Measurements from ENCODE around the gene PPARD. TPM values are rescaled to one million over a fixed set of nuclear protein-coding genes. Genes with fewer than 3 reads are reported as not detected.

Gene PPARD
- total and polyA plus RNA-seq, 2 of the 13 experiments (the other 11 are each of a cell fraction or from before 2014, with no cell fraction given): 6.1 to 13.3 TPM

DNA sequence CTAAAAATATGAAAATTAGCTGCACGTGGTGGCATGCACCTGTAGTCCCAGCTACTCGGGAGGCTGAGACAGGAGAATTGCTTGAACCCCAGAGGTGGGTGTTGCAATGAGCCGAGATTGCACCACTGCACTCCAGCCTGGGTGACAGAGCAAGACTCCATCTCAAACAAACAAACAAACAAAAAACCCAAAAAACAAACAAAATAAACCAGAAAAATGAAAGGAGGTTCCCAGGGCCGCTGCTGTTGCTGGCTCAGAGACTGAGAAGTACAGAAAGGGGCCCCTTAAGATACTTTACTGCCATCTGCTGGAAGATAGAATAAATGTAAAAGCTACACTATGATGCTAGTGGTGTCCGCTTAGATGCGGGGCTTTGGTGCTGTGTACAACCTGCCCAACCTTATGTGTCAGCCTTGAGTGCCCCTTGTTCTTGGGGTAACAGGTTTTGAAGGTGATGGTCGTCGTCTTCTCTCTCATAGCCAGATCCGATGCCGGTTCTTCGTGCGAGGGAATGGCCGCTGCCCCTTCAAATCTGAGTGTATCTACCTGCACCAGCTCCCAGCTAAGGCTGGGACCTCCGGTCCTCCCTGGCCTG is 107.0 kb downstream of the PPARD start (continued):
- TF ChIP-seq, protein P1, sequence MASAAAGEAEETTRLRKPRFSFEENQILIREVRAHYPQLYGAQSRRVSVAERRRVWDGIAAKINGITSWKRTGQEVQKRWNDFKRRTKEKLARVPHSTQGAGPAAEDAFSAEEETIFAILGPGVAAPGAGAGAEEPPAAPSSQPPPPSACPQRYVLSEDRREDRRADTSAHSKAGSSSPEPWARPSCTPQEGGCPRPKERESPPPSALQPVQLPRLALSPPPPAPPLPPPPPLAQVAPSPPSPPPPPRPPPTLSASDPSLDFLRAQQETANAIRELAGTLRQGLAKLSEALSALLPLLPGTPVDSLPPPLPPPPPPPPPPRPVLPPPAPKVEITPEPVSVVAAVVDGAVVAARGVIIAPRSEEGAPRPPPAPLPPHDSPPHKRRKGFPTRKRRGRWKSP (CRISPR knock-in tag; IDR thresholded peaks at IDR 0.05): 0 out of 2 replicates have a peak, but pooled peaks have one; percentile 35
- no peak for TF ChIP-seq ZBTB20 (CRISPR knock-in tag; IDR thresholded peaks at IDR 0.05; ENCODE audit: borderline replicate concordance, low read depth)
- no peak for TF ChIP-seq EP300 (IDR thresholded peaks at IDR 0.05; ENCODE audit: low read depth in 2 of 2, low read length in 2 of 2)
- TF ChIP-seq EP300 (CRISPR knock-in tag; IDR thresholded peaks at IDR 0.05; ENCODE audit: borderline replicate concordance): no peak
- TF ChIP-seq RARA (CRISPR knock-in tag; IDR thresholded peaks at IDR 0.05): no peak
- TF ChIP-seq GPN1 (CRISPR knock-in tag; IDR thresholded peaks at IDR 0.05; ENCODE audit: borderline replicate concordance): no peak
- TF ChIP-seq ZBTB7B (CRISPR knock-in tag; IDR thresholded peaks at IDR 0.05): no peak
- no peak for TF ChIP-seq ZEB1 (IDR thresholded peaks at IDR 0.05; ENCODE audit: insufficient replicate concordance, low read depth)
- no peak for TF ChIP-seq ZNF552 (CRISPR knock-in tag; IDR thresholded peaks at IDR 0.05; ENCODE audit: borderline replicate concordance)
- TF ChIP-seq SP1 (IDR thresholded peaks at IDR 0.05): no peak
- TF ChIP-seq SP1 (CRISPR knock-in tag; IDR thresholded peaks at IDR 0.05): no peak
- TF ChIP-seq, protein P2, sequence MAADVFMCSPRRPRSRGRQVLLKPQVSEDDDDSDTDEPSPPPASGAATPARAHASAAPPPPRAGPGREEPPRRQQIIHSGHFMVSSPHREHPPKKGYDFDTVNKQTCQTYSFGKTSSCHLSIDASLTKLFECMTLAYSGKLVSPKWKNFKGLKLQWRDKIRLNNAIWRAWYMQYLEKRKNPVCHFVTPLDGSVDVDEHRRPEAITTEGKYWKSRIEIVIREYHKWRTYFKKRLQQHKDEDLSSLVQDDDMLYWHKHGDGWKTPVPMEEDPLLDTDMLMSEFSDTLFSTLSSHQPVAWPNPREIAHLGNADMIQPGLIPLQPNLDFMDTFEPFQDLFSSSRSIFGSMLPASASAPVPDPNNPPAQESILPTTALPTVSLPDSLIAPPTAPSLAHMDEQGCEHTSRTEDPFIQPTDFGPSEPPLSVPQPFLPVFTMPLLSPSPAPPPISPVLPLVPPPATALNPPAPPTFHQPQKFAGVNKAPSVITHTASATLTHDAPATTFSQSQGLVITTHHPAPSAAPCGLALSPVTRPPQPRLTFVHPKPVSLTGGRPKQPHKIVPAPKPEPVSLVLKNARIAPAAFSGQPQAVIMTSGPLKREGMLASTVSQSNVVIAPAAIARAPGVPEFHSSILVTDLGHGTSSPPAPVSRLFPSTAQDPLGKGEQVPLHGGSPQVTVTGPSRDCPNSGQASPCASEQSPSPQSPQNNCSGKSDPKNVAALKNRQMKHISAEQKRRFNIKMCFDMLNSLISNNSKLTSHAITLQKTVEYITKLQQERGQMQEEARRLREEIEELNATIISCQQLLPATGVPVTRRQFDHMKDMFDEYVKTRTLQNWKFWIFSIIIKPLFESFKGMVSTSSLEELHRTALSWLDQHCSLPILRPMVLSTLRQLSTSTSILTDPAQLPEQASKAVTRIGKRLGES (CRISPR knock-in tag; IDR thresholded peaks at IDR 0.05; ENCODE audit: borderline replicate concordance): no peak
- no peak for TF ChIP-seq TEAD2 (CRISPR knock-in tag; IDR thresholded peaks at IDR 0.05)
- no peak for TF ChIP-seq TP53 (CRISPR knock-in tag; conservative IDR thresholded peaks at IDR 0.05)
- no peak for TF ChIP-seq ZNF562 (CRISPR knock-in tag; IDR thresholded peaks at IDR 0.05; ENCODE audit: borderline replicate concordance)
- TF ChIP-seq MAF1 (CRISPR knock-in tag; IDR thresholded peaks at IDR 0.05; ENCODE audit: borderline replicate concordance): no peak
- TF ChIP-seq ZNF713 (CRISPR knock-in tag; IDR thresholded peaks at IDR 0.05): no peak
- no peak for TF ChIP-seq FOXA3 (CRISPR knock-in tag; IDR thresholded peaks at IDR 0.05)
- TF ChIP-seq, protein P3, sequence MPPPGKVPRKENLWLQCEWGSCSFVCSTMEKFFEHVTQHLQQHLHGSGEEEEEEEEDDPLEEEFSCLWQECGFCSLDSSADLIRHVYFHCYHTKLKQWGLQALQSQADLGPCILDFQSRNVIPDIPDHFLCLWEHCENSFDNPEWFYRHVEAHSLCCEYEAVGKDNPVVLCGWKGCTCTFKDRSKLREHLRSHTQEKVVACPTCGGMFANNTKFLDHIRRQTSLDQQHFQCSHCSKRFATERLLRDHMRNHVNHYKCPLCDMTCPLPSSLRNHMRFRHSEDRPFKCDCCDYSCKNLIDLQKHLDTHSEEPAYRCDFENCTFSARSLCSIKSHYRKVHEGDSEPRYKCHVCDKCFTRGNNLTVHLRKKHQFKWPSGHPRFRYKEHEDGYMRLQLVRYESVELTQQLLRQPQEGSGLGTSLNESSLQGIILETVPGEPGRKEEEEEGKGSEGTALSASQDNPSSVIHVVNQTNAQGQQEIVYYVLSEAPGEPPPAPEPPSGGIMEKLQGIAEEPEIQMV (CRISPR knock-in tag; IDR thresholded peaks at IDR 0.05; ENCODE audit: low read depth): no peak
- TF ChIP-seq, protein P4, sequence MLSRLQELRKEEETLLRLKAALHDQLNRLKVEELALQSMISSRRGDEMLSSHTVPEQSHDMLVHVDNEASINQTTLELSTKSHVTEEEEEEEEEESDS (CRISPR knock-in tag; IDR thresholded peaks at IDR 0.05; ENCODE audit: borderline replicate concordance): no peak
- TF ChIP-seq FLYWCH1 (CRISPR knock-in tag; IDR thresholded peaks at IDR 0.05): no peak
- no peak for TF ChIP-seq ZNF430 (CRISPR knock-in tag; IDR thresholded peaks at IDR 0.05)
- no peak for TF ChIP-seq CBX2 (IDR thresholded peaks at IDR 0.05; ENCODE audit: low read depth, low read length)
- no peak for TF ChIP-seq CBX2 (CRISPR knock-in tag; IDR thresholded peaks at IDR 0.05; ENCODE audit: low read depth)
- TF ChIP-seq SSRP1 (CRISPR knock-in tag; IDR thresholded peaks at IDR 0.05): no peak
- TF ChIP-seq RXRB (CRISPR knock-in tag; IDR thresholded peaks at IDR 0.05; ENCODE audit: borderline replicate concordance): peak; percentile 52

Data from HepG2 (cell line).